Neutrophil (primary cell): Measurements from ENCODE around the gene LARGE1.

ENCODE experiments used
- H3K27ac ChIP-seq: fragments of 200-600 bp; sonication (generic); 2 replicates; pipeline ENCODE4 v1.5.1; 2016; ENCODE audit warnings: mild to moderate bottlenecking, moderate library complexity
- H3K27me3 ChIP-seq: fragments of 200-600 bp; sonication (generic); 2 replicates; pipeline ENCODE4 v1.6.0; 2016; ENCODE audit warnings: mild to moderate bottlenecking
- H3K36me3 ChIP-seq: fragments of 200-600 bp; sonication (generic); 2 replicates; pipeline ENCODE4 v1.5.1; 2017
- H3K4me1 ChIP-seq, 2 experiments: fragments of 200-600 bp in 1 of 2; sonication (generic) in 1 of 2; 1 replicate in 1 of 2; 2 replicates in 1 of 2; pipeline versions ENCODE4 v1.5.1 to v1.6.1; 2013 to 2016; ENCODE audit warnings: low read depth in 1 of 2, low read length in 1 of 2, mild to moderate bottlenecking in 1 of 2, moderate library complexity in 1 of 2; ENCODE audit not compliant: control insufficient read depth in 1 of 2, insufficient read depth in 1 of 2
- H3K4me3 ChIP-seq, 2 experiments: fragments of 200-600 bp in 1 of 2; sonication (generic) in 1 of 2; 1 replicate in 1 of 2; 2 replicates in 1 of 2; pipeline ENCODE4 v1.5.1; 2013 to 2016; ENCODE audit warnings: low read depth in 1 of 2, low read length in 1 of 2, mild to moderate bottlenecking in 1 of 2, moderate library complexity in 1 of 2
- H3K9me3 ChIP-seq: fragments of 200-600 bp; sonication (generic); 2 replicates; pipeline ENCODE4 v1.5.1; 2016
- TF ChIP-seq, protein P1 (sequence below): fragments of 200-600 bp; sonication (generic); IDR thresholded peaks from 2 replicates; pipeline ENCODE4 v1.5.1; 2016; ENCODE audit warnings: antibody characterized with exemption

The LARGE1 gene

DNA sequence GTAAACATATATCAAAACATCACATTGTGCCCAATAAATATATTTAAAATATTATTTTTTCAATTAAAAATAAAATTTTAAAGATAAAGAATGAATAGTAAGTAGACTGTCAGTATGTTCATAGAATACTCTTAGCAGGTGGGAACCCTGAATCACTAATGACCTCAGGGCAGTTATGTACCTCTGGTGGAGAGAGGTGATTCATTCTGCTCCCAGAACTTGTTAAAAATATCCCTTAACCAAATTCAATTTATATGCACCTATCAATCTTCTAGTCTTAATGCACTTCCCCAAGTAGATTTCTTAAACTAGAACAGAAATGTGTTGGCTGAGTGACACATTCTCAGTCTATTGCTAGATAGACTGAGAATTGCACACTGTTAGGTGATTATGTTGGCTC lies 678.2 kb downstream of the LARGE1 start:
- no peak overlapping the region for H3K27ac ChIP-seq
- H3K4me3 ChIP-seq = no peak overlapping the region
- no peaks in the 10 kb centered on the region for H3K9me3 ChIP-seq
- H3K36me3 ChIP-seq = no peaks in the 10 kb centered on the region
- TF ChIP-seq, protein P1, sequence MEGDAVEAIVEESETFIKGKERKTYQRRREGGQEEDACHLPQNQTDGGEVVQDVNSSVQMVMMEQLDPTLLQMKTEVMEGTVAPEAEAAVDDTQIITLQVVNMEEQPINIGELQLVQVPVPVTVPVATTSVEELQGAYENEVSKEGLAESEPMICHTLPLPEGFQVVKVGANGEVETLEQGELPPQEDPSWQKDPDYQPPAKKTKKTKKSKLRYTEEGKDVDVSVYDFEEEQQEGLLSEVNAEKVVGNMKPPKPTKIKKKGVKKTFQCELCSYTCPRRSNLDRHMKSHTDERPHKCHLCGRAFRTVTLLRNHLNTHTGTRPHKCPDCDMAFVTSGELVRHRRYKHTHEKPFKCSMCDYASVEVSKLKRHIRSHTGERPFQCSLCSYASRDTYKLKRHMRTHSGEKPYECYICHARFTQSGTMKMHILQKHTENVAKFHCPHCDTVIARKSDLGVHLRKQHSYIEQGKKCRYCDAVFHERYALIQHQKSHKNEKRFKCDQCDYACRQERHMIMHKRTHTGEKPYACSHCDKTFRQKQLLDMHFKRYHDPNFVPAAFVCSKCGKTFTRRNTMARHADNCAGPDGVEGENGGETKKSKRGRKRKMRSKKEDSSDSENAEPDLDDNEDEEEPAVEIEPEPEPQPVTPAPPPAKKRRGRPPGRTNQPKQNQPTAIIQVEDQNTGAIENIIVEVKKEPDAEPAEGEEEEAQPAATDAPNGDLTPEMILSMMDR = no peak
- H3K27me3 ChIP-seq = no peaks in the 10 kb centered on the region
- no peaks in the 10 kb centered on the region for H3K4me1 ChIP-seq

DNA sequence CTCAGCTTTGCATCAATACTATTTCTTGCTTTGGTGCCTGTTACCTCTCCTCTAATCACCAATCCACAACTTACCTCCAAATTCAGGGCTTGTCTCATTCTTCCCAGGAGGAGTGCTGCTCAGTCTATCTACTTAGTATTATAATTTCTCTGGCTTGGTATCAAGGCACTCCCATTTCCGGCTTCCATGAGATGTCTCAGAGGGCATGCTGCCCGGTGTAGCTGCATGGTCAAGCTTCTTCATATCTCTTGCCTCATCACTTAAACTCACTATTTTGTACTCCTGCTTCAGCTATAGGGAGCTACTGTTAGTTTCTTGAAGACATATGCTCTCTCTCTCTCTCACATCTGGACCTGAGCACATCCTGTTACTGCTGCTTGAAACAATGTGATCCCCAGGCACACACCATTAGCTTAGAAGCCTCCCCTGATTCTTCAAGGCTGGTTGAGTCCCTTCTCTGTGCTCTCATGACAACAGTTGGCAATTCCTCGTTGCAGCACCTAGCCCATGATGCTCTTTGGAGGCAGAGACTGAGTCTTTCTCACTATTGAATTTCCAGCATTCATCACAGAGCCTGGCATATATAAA lies 679.3 kb downstream of the LARGE1 start:
- Histone ChIP-seq H3K4me3 (no peak overlapping the region), H3K4me1 (no peaks in the 10 kb centered on the region), H3K36me3 (no peaks in the 10 kb centered on the region), H3K27me3 (no peaks in the 10 kb centered on the region), H3K27ac (no peak overlapping the region), H3K9me3 (no peaks in the 10 kb centered on the region)
- TF ChIP-seq, protein P1 = no peak

DNA sequence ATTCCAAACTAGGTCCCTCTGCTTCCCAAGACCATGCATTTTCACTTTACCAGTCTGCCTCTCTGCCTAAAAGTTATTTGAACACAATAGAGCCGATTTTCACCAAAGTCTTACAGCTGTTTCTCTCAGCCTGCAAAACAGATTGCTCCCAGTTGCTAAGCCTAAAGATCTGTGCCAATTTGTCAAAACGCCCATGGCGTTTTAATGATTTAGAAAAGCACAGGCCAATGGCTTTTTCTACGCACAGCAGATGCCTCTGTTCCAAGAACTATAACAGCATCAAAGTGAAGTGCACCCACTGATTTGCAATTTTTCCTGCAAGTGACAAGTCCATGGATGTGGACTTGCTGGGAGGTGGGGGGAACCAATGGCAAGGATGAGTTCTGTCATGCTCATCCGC lies 688.2 kb downstream of the LARGE1 start:
- H3K36me3 ChIP-seq = no peaks in the 10 kb centered on the region
- no peaks in the 10 kb centered on the region for H3K27me3 ChIP-seq
- TF ChIP-seq, protein P1 = no peak
- peaks cover 7% of the 10 kb centered on the region for H3K9me3 ChIP-seq
- no peak overlapping the region for H3K4me3 ChIP-seq
- no peak overlapping the region for H3K27ac ChIP-seq
- no peaks in the 10 kb centered on the region for H3K4me1 ChIP-seq

GRCh38 chr22:33227791-33228190 lies 692.5 kb downstream of the LARGE1 start:
- H3K4me1 ChIP-seq = no peaks in the 10 kb centered on the region
- no peaks in the 10 kb centered on the region for H3K36me3 ChIP-seq
- TF ChIP-seq, protein P1 = no peak
- no peak overlapping the region for H3K27ac ChIP-seq
- H3K9me3 ChIP-seq = peaks cover 7% of the 10 kb centered on the region
- H3K27me3 ChIP-seq = no peaks in the 10 kb centered on the region
- H3K4me3 ChIP-seq = no peak overlapping the region

DNA sequence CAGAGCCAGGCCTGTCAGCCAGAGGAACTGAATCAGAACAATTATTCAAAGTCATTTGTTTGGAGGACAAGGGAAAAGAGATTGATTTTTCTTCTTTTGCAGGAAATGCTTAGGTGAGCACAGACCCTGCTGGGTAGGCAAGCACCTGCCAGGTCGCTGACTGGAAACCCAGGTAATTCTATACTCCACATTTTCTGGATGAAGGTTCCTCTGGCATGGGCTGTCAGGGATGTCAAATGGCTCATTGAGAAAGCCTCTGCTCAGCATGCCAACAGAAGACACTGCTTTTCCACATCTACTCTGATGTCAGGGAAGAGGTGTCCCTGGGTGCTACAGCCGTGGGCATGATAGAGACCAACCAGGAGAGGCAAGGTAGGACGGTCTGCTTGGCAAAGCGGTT lies 695.4 kb downstream of the LARGE1 start:
- Histone ChIP-seq H3K27ac (no peak overlapping the region), H3K9me3 (no peaks in the 10 kb centered on the region), H3K27me3 (no peaks in the 10 kb centered on the region), H3K4me3 (no peak overlapping the region), H3K36me3 (no peaks in the 10 kb centered on the region), H3K4me1 (no peaks in the 10 kb centered on the region)
- TF ChIP-seq, protein P1 = no peak
